Measurements from ENCODE around the gene FERMT3.

The FERMT3 gene

GRCh38 chr11:64220798-64221197, 14.3 kb downstream of the FERMT3 start:
- DNase-seq (ENCODE audit: low read depth): no peak

- no peak for DNase-seq (ENCODE audit: low read depth)
Measured at GRCh38 chr11:64222651-64223000, 16.1 kb downstream of the FERMT3 start.

GRCh38 chr11:64223001-64223651, 16.6 kb downstream of the FERMT3 start:
- no peak for DNase-seq (ENCODE audit: low read depth)

- no peak for DNase-seq (ENCODE audit: low read depth)
Measured at GRCh38 chr11:64224151-64224890, 17.8 kb downstream of the FERMT3 start.

- no peak for DNase-seq (ENCODE audit: low read depth)
Measured at GRCh38 chr11:64224891-64225607, 18.5 kb downstream of the FERMT3 start.

GRCh38 chr11:64225608-64226506, 19.3 kb downstream of the FERMT3 start, which contains the start of the genes NUDT22 and TRPT1:
Gene NUDT22, plus strand, starts transcription at chr11:64226274. Its CDS starts 379 bp downstream, at chr11:64226653.
Gene TRPT1, minus strand, starts transcription at chr11:64226186. Its CDS starts 326 bp downstream, at chr11:64225860.
- peak; percentile 93 for DNase-seq (ENCODE audit: low read depth)

GRCh38 chr11:64226507-64227051, 20.1 kb downstream of the FERMT3 start:
- DNase-seq (ENCODE audit: low read depth): no peak

- no peak for DNase-seq (ENCODE audit: low read depth)
Measured at GRCh38 chr11:64227405-64227956, 21.0 kb downstream of the FERMT3 start.

GRCh38 chr11:64229090-64229743, 22.7 kb downstream of the FERMT3 start:
- DNase-seq (ENCODE audit: low read depth): no peak

GRCh38 chr11:64229744-64230170, 23.2 kb downstream of the FERMT3 start:
- no peak for DNase-seq (ENCODE audit: low read depth)

GRCh38 chr11:64230171-64230984, 23.9 kb downstream of the FERMT3 start, which contains the start of gene DNAJC4:
Gene DNAJC4, plus strand, starts transcription at chr11:64230548. Its CDS starts 307 bp downstream, at chr11:64230855.
- DNase-seq (ENCODE audit: low read depth): peak; percentile 68

- DNase-seq (ENCODE audit: low read depth): no peak
Measured at GRCh38 chr11:64230985-64231365, 24.5 kb downstream of the FERMT3 start.

GRCh38 chr11:64231546-64231945, 25.0 kb downstream of the FERMT3 start:
- DNase-seq (ENCODE audit: low read depth): no peak

GRCh38 chr11:64232182-64232966, 25.9 kb downstream of the FERMT3 start:
- DNase-seq (ENCODE audit: low read depth): no peak

- no peak for DNase-seq (ENCODE audit: low read depth)
Measured at GRCh38 chr11:64232967-64233315, 26.4 kb downstream of the FERMT3 start.

- peak; percentile 42 for DNase-seq (ENCODE audit: low read depth)
Measured at GRCh38 chr11:64233913-64234586, 27.5 kb downstream of the FERMT3 start, which contains the start of gene VEGFB. Gene VEGFB, plus strand, starts transcription at chr11:64234584. Its CDS starts 250 bp downstream, at chr11:64234834.

GRCh38 chr11:64234647-64235379, 28.3 kb downstream of the FERMT3 start:
- DNase-seq (ENCODE audit: low read depth): no peak
